SU-DHL-6 (cell line): ENCODE measurements around the gene CTNNA2.
"Not testable (repeated sequence)": the region's sequence is repeated elsewhere in the genome, so short reads cannot be mapped to it uniquely, and the experiment has no call there.

Experiments
- H2AFZ ChIP-seq: fragments of 200-600 bp; sonication (generic); 2 replicates; pipeline ENCODE4 v1.6.1; 2014; ENCODE audit warnings: low read depth, mild to moderate bottlenecking, moderate library complexity, mixed read lengths, antibody characterized with exemption, low read length; ENCODE audit not compliant: severe bottlenecking
- H3F3A ChIP-seq: fragments of 200-600 bp; shearing (Covaris generic); 2 replicates; pipeline ENCODE4 v1.6.0; 2016; ENCODE audit warnings: antibody characterized with exemption, mild to moderate bottlenecking; ENCODE audit not compliant: insufficient read depth
- H3K27ac ChIP-seq: fragments of 200-600 bp; sonication (generic); 2 replicates; pipeline ENCODE4 v1.5.1; 2016; ENCODE audit warnings: low read depth, mild to moderate bottlenecking, low read length, moderate library complexity, mixed read lengths
- H3K27me3 ChIP-seq: fragments of 200-600 bp; sonication (generic), shearing (Covaris generic); 2 replicates; pipeline ENCODE4 v1.6.0; 2014; ENCODE audit warnings: mild to moderate bottlenecking, low read length
- H3K36me3 ChIP-seq: fragments of 200-600 bp; sonication (generic); 2 replicates; pipeline ENCODE4 v1.6.1; 2014; ENCODE audit warnings: mild to moderate bottlenecking, low read length, mixed read lengths
- H3K4me2 ChIP-seq: fragments of 300-600, 200-600 bp; shearing (Covaris generic), sonication (generic); 2 replicates; pipeline ENCODE4 v1.6.0; 2014; ENCODE audit warnings: low read length, low read depth, mild to moderate bottlenecking; ENCODE audit not compliant: poor library complexity, severe bottlenecking
- H3K4me3 ChIP-seq: fragments of 200-600 bp; sonication (generic); 2 replicates; pipeline ENCODE4 v1.5.1; 2014; ENCODE audit warnings: antibody characterized with exemption, low read length, mild to moderate bottlenecking, mixed read lengths; ENCODE audit not compliant: insufficient read depth, poor library complexity, severe bottlenecking
- H3K79me2 ChIP-seq: fragments of 200-600 bp; sonication (generic); 2 replicates; pipeline ENCODE4 v1.6.1; 2014; ENCODE audit warnings: mild to moderate bottlenecking, low read length, moderate library complexity; ENCODE audit not compliant: insufficient read depth
- H3K9ac ChIP-seq: fragments of 200-600 bp; sonication (generic); 2 replicates; pipeline ENCODE4 v1.7.0; 2014; ENCODE audit warnings: mild to moderate bottlenecking, low read length
- H3K9me2 ChIP-seq: fragments of 200-600 bp; sonication (generic); replicated peaks from 2 replicates; pipeline ENCODE4 v1.6.1; 2014; ENCODE audit warnings: low read length; ENCODE audit not compliant: insufficient read depth
- H3K9me3 ChIP-seq: fragments of 200-600 bp; sonication (generic); 2 replicates; pipeline ENCODE4 v1.6.1; 2014; ENCODE audit warnings: low read length, mixed read lengths; ENCODE audit not compliant: insufficient read depth
- H4K20me1 ChIP-seq: fragments of 200-600 bp; sonication (generic); 2 replicates; pipeline ENCODE4 v1.6.1; 2014; ENCODE audit warnings: low read depth, mild to moderate bottlenecking, antibody characterized with exemption, low read length, moderate library complexity, mixed read lengths
- EZH2phosphoT487 ChIP-seq: fragments of 200-600 bp; sonication (generic), shearing (Covaris generic); conservative IDR thresholded peaks from 2 replicates; pipeline ENCODE4 v1.6.1; 2018; ENCODE audit warnings: mild to moderate bottlenecking, antibody characterized with exemption, low read length, moderate library complexity, mixed read lengths
- TF ChIP-seq, protein P1 (sequence below): fragments of 200-600 bp; sonication (generic); IDR thresholded peaks from one replicate; pipeline ENCODE4 v1.5.1; 2017; ENCODE audit warnings: antibody characterized with exemption, mild to moderate bottlenecking, low read length, moderate library complexity; ENCODE audit not compliant: insufficient read depth, poor library complexity, severe bottlenecking

The CTNNA2 gene

DNA sequence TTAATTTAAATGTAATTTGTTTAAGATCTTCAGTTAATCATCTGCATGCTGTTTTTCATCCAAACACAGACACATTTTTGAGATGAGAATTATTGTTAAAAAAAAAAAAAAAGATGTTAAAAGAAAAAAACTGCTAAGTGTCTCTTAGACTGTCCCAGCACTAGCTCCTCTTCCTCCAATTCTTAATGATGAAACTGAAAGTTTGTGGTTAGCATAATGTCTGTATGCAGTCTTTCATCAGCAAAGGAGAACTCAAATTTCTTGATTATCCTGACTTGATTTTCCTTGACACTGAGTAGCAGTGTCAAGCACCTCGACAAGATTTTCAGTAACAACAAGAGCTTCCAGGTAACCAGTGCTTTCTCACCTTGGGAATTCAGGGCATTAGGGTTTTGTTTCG, 517.3 kb downstream of the CTNNA2 start:
- Histone ChIP-seq H3K79me2 (no peaks in the 10 kb centered on the region), H3K27me3 (no peaks in the 10 kb centered on the region), H3K9me2 (no peaks in the 10 kb centered on the region), H3K9me3 (no peaks in the 10 kb centered on the region), H2AFZ (no peak overlapping the region), H4K20me1 (no peaks in the 10 kb centered on the region), H3K4me3 (no peak overlapping the region), H3K4me2 (no peak overlapping the region), H3K27ac (no peak overlapping the region), H3K9ac (no peak overlapping the region), H3K36me3 (no peaks in the 10 kb centered on the region), H3F3A (no peaks in the 10 kb centered on the region)
- TF ChIP-seq, protein P1, sequence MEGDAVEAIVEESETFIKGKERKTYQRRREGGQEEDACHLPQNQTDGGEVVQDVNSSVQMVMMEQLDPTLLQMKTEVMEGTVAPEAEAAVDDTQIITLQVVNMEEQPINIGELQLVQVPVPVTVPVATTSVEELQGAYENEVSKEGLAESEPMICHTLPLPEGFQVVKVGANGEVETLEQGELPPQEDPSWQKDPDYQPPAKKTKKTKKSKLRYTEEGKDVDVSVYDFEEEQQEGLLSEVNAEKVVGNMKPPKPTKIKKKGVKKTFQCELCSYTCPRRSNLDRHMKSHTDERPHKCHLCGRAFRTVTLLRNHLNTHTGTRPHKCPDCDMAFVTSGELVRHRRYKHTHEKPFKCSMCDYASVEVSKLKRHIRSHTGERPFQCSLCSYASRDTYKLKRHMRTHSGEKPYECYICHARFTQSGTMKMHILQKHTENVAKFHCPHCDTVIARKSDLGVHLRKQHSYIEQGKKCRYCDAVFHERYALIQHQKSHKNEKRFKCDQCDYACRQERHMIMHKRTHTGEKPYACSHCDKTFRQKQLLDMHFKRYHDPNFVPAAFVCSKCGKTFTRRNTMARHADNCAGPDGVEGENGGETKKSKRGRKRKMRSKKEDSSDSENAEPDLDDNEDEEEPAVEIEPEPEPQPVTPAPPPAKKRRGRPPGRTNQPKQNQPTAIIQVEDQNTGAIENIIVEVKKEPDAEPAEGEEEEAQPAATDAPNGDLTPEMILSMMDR, result no peak
- no peak for TF ChIP-seq EZH2phosphoT487

DNA sequence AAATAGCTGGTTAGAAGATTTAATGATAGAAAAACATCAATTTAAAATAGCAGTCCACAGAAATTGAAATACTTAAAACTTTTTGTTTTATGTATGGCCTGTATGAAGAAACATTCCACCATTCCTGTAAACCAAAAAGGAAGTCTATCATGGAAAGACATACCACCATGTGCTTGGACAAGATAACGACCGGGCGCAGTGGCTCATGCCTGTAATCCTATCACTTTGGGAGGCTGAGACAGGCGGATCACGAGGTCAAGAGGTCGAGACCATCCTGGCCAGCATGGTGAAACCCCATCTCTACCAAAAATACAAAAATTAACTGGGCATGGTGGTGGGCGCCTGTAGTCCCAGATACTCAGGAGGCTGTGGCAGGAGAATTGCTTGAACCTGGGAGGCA, 519.8 kb downstream of the CTNNA2 start:
- not testable (repeated sequence) for H3K9me3 ChIP-seq, H3F3A ChIP-seq, H2AFZ ChIP-seq

GRCh38 chr2:80035749-80036285, 523.0 kb downstream of the CTNNA2 start:
- Histone ChIP-seq H3K36me3 (no peaks in the 10 kb centered on the region), H3K9me3 (no peaks in the 10 kb centered on the region), H3K4me3 (no peak overlapping the region), H3K27ac (no peak overlapping the region), H3K9me2 (no peaks in the 10 kb centered on the region), H3K4me2 (no peak overlapping the region), H2AFZ (no peak overlapping the region), H3K9ac (no peak overlapping the region), H3K79me2 (no peaks in the 10 kb centered on the region), H3K27me3 (no peaks in the 10 kb centered on the region), H3F3A (no peaks in the 10 kb centered on the region), H4K20me1 (no peaks in the 10 kb centered on the region)
- no peak for TF ChIP-seq EZH2phosphoT487
- TF ChIP-seq, protein P1, result no peak

More for the DNA sequence above, 519.8 kb downstream of the CTNNA2 start:
- not testable (repeated sequence) for H3K9ac ChIP-seq, H4K20me1 ChIP-seq, H3K4me2 ChIP-seq, H3K36me3 ChIP-seq, H3K79me2 ChIP-seq, H3K9me2 ChIP-seq, H3K4me3 ChIP-seq, H3K27ac ChIP-seq, H3K27me3 ChIP-seq

DNA sequence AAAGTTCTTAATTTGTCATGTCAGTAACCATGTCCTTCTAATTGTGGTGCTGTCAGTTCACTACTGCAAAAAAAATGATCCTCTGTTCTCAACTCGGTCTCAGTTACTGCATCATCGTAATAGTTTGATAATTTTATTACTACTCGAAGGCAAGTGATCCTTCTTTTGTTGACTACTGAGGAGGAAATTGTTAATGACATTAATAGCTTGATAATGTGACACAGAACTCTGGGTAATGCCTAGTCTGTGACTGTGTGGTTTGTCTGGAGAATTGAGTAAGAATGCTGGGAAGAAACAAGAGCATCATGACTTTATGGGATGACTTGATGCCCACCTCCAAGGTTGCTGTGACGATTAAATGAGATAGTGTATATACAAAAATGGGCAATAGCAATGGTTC, 524.5 kb downstream of the CTNNA2 start:
- no peak overlapping the region for H2AFZ ChIP-seq
- H3K36me3 ChIP-seq, result no peaks in the 10 kb centered on the region
- H3K27me3 ChIP-seq, result no peaks in the 10 kb centered on the region
- no peaks in the 10 kb centered on the region for H3K9me3 ChIP-seq
- no peak overlapping the region for H3K27ac ChIP-seq
- H3K9me2 ChIP-seq, result no peaks in the 10 kb centered on the region
- no peaks in the 10 kb centered on the region for H3F3A ChIP-seq
- no peaks in the 10 kb centered on the region for H4K20me1 ChIP-seq
- no peak overlapping the region for H3K4me3 ChIP-seq
- no peaks in the 10 kb centered on the region for H3K79me2 ChIP-seq
- no peak overlapping the region for H3K4me2 ChIP-seq
- no peak overlapping the region for H3K9ac ChIP-seq
- TF ChIP-seq EZH2phosphoT487, result no peak
- TF ChIP-seq, protein P1, result no peak
